RWPE2 (cell line): Measurements from ENCODE around the gene SMCO2.
"Not testable (repeated sequence)": the region's sequence is repeated elsewhere in the genome, so short reads cannot be mapped to it uniquely, and the experiment has no call there.

Experiments
- ATAC-seq: fragments of 200-7000 bp; cut with Tn5 transposase; 3 replicates; pipeline ENCODE4 v1.9.1; 2021; ENCODE audit warnings: low read depth
- DNase-seq: peaks from one replicate; pipeline ENCODE4 v3.0.0-alpha.2; 2020; ENCODE audit warnings: low spot score
- H3K27ac ChIP-seq: fragments of 450-650 bp; 2 replicates; pipeline ENCODE4 v1.5.1; 2017; ENCODE audit warnings: mild to moderate bottlenecking; ENCODE audit not compliant: poor library complexity, severe bottlenecking
- H3K27me3 ChIP-seq: fragments of 250-450 bp; sonication (Bioruptor Pico); 2 replicates; pipeline ENCODE4 v1.5.1; 2021; ENCODE audit warnings: mild to moderate bottlenecking, moderate library complexity; ENCODE audit not compliant: insufficient read depth, poor library complexity, severe bottlenecking
- H3K36me3 ChIP-seq: fragments of 250-450 bp; sonication (Bioruptor Pico); 2 replicates; pipeline ENCODE4 v1.5.1; 2020; ENCODE audit warnings: low read depth, mild to moderate bottlenecking, moderate library complexity
- H3K4me1 ChIP-seq: fragments of 250-450 bp; sonication (Bioruptor Pico); 2 replicates; pipeline ENCODE4 v1.5.1; 2021; ENCODE audit warnings: mild to moderate bottlenecking, moderate library complexity; ENCODE audit not compliant: insufficient read depth, poor library complexity, severe bottlenecking
- H3K4me3 ChIP-seq: fragments of 250-450 bp; sonication (Bioruptor Pico); 2 replicates; pipeline ENCODE4 v1.5.1; 2021; ENCODE audit warnings: mild to moderate bottlenecking, moderate library complexity; ENCODE audit not compliant: severe bottlenecking
- H3K9me3 ChIP-seq: fragments of 250-450 bp; sonication (Bioruptor Pico); 2 replicates; pipeline ENCODE4 v1.5.1; 2021; ENCODE audit warnings: mild to moderate bottlenecking, moderate library complexity; ENCODE audit not compliant: severe bottlenecking
- CTCF ChIP-seq: fragments of 450-650 bp; IDR thresholded peaks from one replicate; pipeline ENCODE4 v1.5.1; 2017; ENCODE audit warnings: mild to moderate bottlenecking, moderate library complexity; ENCODE audit not compliant: poor library complexity, severe bottlenecking

SMCO2 gene

DNA sequence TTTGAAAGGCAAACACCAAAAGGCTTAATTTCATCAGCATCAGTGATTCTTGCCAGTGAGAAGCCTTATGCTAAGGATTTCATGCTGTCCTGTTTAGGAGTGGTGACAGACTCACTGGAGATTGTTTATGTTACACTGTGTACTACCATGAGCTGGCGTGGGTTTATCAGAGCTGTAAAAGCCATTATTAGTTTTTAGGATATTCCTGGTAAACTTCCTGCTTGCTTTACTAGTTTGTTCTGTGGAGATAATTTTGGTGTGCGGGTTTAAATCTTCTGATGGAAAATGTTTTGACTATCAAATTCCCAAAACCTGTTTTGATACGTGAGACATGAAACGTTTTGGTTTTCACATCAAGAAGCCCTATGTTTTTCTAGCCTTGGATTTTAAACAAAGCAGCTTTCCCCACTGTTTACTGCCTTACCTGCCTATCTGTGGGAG, 92.7 kb downstream of the SMCO2 start:
- Histone ChIP-seq H3K27me3 (no peaks in the 10 kb centered on the region), H3K4me1 (peaks cover 27% of the 10 kb centered on the region), H3K9me3 (no peaks in the 10 kb centered on the region), H3K27ac (no peak overlapping the region), H3K36me3 (no peaks in the 10 kb centered on the region), H3K4me3 (no peak overlapping the region)
- DNase-seq (no peak), ATAC-seq (no peak)
- no peak for TF ChIP-seq CTCF

GRCh38 chr12:27541031-27541719, 94.6 kb downstream of the SMCO2 start:
- Histone ChIP-seq H3K27ac (peak overlapping the region; percentile 74), H3K4me3 (no peak overlapping the region), H3K9me3 (no peaks in the 10 kb centered on the region), H3K36me3 (no peaks in the 10 kb centered on the region), H3K27me3 (no peaks in the 10 kb centered on the region), H3K4me1 (peaks cover 27% of the 10 kb centered on the region)
- ATAC-seq, result peak; percentile 69
- DNase-seq, result no peak
- TF ChIP-seq CTCF, result no peak

DNA sequence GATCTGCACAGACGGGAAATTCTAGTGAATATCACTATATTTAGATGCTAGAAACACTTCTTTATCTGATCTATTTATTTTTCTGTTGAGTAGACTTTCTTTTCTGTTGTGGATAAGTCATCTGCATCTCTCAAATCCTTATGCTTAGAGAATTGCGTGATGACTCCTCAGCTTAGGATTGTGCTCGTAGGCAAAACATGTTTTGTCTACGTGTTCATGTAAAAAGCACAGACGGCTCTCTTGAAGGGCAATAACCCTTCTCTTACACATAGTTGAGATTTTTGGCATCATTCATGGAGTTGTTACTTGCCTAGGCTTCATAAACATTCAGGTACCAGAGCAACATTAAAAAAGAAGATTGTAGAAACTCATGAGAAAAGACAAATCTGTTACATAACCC, 96.1 kb downstream of the SMCO2 start:
- Histone ChIP-seq H3K27me3 (no peaks in the 10 kb centered on the region), H3K4me1 (peaks cover 27% of the 10 kb centered on the region), H3K27ac (peak overlapping the region; percentile 74), H3K4me3 (no peak overlapping the region), H3K9me3 (no peaks in the 10 kb centered on the region), H3K36me3 (no peaks in the 10 kb centered on the region)
- no peak for TF ChIP-seq CTCF
- DNase-seq (no peak), ATAC-seq (peak; percentile 93)

DNA sequence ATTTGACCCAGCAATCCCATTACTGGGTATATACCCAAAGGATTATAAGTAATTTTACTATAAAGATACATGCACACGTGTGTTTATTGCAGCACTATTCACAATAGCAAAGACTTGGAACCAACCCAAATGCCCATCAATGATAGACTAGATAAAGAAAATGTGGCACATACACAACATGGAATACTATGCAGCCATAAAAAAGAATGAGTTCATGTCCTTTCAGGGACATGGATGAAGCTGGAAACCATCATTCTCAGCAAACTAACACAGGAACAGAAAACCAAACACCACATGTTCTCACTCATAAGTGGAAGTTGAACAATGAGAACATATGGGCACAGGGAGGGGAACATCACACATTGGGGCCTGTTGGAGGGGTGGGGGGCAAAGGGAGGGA, 98.3 kb downstream of the SMCO2 start:
- DNase-seq, ATAC-seq, H3K27me3 ChIP-seq, H3K9me3 ChIP-seq, H3K36me3 ChIP-seq, H3K27ac ChIP-seq, H3K4me3 ChIP-seq: not testable (repeated sequence)
- peaks cover 43% of the 10 kb centered on the region for H3K4me1 ChIP-seq

DNA sequence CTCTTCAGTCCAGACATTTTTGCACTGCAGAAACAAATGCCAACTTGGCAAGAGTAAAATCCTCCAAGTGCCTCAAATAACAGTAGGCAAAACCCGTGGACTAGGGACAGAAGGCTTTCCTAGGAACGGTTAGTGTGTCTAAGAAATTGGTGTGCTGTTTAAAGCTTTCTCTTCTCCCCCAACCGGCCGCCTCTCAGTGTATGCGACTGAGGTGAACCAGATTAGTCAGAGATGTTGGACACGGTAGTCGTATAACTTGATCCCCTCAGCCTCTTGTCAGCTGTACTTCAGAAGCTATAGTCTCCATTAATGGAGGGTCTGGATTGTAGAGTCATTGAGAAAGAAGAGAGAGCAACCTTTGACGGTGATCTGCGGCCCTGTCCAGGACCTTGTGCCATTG, 99.1 kb downstream of the SMCO2 start:
- ATAC-seq (no peak), DNase-seq (no peak)
- TF ChIP-seq CTCF, result no peak
- Histone ChIP-seq H3K27ac (no peak overlapping the region), H3K4me3 (no peak overlapping the region), H3K36me3 (no peaks in the 10 kb centered on the region), H3K9me3 (no peaks in the 10 kb centered on the region), H3K27me3 (no peaks in the 10 kb centered on the region), H3K4me1 (peaks cover 49% of the 10 kb centered on the region)
